ENCODE measurements around the gene RBM4B. TPM values are rescaled to one million over a fixed set of nuclear protein-coding genes. Genes with fewer than 3 reads are reported as not detected.

Gene RBM4B
- total and polyA plus RNA-seq, 4 donors: 7.1 to 13.8 (median 10.6) TPM

DNA sequence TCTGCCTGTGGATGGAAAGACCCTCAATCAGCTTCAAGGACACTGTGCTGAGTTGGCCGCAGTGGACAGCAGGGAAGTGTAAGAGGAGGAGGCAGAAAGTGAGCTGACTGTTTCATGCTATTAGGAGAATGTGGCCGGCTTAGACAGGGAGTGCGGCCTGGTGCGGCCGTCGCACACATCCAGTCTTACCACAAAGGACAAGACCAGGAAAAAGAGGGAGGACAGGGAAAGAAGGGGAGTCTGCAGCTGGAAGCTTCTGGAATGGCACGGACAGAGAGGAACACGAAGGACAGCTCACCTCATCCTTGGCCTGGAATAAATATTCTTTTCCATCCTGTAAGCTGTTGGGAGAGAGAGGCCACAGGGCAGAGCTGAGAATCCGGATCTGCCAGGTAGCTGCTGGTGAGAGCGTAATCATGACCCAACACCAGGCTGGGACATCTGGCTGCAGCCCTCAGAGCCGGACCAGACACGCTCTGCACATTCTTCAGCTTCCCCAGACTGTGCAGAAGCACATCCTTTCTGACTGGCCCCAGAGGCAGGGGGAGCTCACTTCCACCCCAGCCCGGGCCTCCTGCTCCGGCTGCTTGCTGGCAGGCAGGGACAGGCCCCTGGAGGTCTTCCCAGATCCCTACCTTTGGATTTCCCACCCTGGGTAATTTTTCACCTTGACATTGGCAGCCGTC, 8.6 kb upstream of the RBM4B start:
- H3K9ac ChIP-seq (ENCODE audit: low read depth in 1 of 2, low read length in 2 of 2): no peak overlapping the region
- DNase-seq (ENCODE audit: low spot score): no peak
- 93% methylated on average over 15 of the region's 15 CpGs for WGBS
- H3K9me3 ChIP-seq (ENCODE audit: control insufficient read depth in 4 of 4, low read length in 3 of 4): no peaks in the 10 kb centered on the region
- TF ChIP-seq EGR1 (IDR thresholded peaks at IDR 0.05; ENCODE audit: low read depth in 2 of 2): no peak
- TF ChIP-seq, protein P1, sequence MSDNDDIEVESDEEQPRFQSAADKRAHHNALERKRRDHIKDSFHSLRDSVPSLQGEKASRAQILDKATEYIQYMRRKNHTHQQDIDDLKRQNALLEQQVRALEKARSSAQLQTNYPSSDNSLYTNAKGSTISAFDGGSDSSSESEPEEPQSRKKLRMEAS (IDR thresholded peaks at IDR 0.05): no peak
- no peak for TF ChIP-seq NR2F2 (IDR thresholded peaks at IDR 0.05)
- no peak for TF ChIP-seq HNF4G (IDR thresholded peaks at IDR 0.05)
- no peak for TF ChIP-seq JUND (IDR thresholded peaks at IDR 0.05)
- no peak for TF ChIP-seq RXRA (IDR thresholded peaks at IDR 0.05)
- no peak for TF ChIP-seq FOXA1 (IDR thresholded peaks at IDR 0.05)
- no peak overlapping the region for H3K4me3 ChIP-seq (ENCODE audit: low read depth in 1 of 3, low read length in 3 of 3)
- H3K4me1 ChIP-seq (ENCODE audit: control insufficient read depth in 4 of 4, insufficient read depth in 4 of 4, low read length in 3 of 4): no peaks in the 10 kb centered on the region
- H3K27me3 ChIP-seq (ENCODE audit: control insufficient read depth in 4 of 4, insufficient read depth in 4 of 4, low read length in 3 of 4): no peaks in the 10 kb centered on the region
- H3K36me3 ChIP-seq (ENCODE audit: control insufficient read depth in 4 of 4, insufficient read depth in 3 of 4, low read depth in 1 of 4, low read length in 3 of 4): peaks cover 7 to 62% (median 24%) of the 10 kb centered on the region in 4 donors
- no peak overlapping the region for H3K27ac ChIP-seq (ENCODE audit: low read depth in 1 of 2, low read length in 2 of 2)

DNA sequence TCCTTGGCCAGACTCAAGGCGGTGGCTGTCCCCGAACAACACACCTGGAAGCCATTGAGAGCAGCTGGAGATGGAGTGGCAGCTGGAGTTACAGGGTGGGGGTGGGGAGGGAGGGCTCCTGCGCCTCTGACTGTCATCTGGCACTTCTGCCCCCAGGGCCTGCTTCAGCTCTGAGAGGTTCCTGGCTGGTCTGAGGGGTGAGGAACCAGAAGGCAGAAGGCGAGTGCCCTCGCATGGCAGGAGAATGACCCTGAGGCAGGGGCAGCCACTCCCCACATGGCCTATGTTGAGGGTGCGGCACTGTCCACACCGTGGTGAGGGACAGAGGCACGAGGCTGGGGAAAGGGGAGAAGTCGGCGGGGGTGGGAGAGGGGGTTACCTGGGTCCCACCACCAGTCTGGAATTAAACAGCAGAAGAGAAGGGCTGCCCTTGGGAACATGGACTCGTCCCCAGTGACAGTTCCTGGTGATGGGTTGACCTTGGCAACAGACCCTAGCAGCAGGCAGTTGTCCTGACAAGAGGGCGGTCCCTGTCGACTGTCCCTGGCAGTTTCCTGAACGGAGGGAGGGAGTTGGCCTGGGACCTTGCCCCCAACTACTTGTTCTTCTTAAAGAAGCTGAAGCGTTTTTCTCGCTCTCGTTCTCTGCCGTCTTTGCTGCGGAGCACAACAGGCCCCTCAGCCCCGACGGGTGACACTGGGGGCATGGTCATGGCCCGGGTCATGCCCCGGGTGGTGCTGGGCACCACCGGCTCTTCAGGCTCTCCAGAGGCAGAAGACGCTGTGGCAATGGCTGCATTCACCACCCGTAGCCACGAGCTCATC, 7.8 kb upstream of the RBM4B start:
- peaks cover 4 to 58% (median 21%) of the 10 kb centered on the region in 4 donors for H3K36me3 ChIP-seq (ENCODE audit: control insufficient read depth in 4 of 4, insufficient read depth in 3 of 4, low read depth in 1 of 4, low read length in 3 of 4)
- no peak overlapping the region for H3K4me3 ChIP-seq (ENCODE audit: low read depth in 1 of 3, low read length in 3 of 3)
- H3K27ac ChIP-seq (ENCODE audit: low read depth in 1 of 2, low read length in 2 of 2): no peak overlapping the region
- H3K9ac ChIP-seq (ENCODE audit: low read depth in 1 of 2, low read length in 2 of 2): no peak overlapping the region
- no peaks in the 10 kb centered on the region for H3K4me1 ChIP-seq (ENCODE audit: control insufficient read depth in 4 of 4, insufficient read depth in 4 of 4, low read length in 3 of 4)
- H3K9me3 ChIP-seq (ENCODE audit: control insufficient read depth in 4 of 4, low read length in 3 of 4): no peaks in the 10 kb centered on the region
- no peaks in the 10 kb centered on the region for H3K27me3 ChIP-seq (ENCODE audit: control insufficient read depth in 4 of 4, insufficient read depth in 4 of 4, low read length in 3 of 4)
- no peak for DNase-seq (ENCODE audit: low spot score)
- no peak for TF ChIP-seq EGR1 (IDR thresholded peaks at IDR 0.05; ENCODE audit: low read depth in 2 of 2)
- no peak for TF ChIP-seq TAF1 (conservative IDR thresholded peaks at IDR 0.05)
- TF ChIP-seq GABPA (IDR thresholded peaks at IDR 0.05 in 1 of 2, conservative IDR thresholded peaks at IDR 0.05 in 1 of 2): no peak
- TF ChIP-seq, protein P2, sequence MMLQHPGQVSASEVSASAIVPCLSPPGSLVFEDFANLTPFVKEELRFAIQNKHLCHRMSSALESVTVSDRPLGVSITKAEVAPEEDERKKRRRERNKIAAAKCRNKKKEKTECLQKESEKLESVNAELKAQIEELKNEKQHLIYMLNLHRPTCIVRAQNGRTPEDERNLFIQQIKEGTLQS (IDR thresholded peaks at IDR 0.05): no peak
- no peak for TF ChIP-seq YY1 (IDR thresholded peaks at IDR 0.05)
- 90% methylated on average over 27 of the region's 27 CpGs for WGBS

DNA sequence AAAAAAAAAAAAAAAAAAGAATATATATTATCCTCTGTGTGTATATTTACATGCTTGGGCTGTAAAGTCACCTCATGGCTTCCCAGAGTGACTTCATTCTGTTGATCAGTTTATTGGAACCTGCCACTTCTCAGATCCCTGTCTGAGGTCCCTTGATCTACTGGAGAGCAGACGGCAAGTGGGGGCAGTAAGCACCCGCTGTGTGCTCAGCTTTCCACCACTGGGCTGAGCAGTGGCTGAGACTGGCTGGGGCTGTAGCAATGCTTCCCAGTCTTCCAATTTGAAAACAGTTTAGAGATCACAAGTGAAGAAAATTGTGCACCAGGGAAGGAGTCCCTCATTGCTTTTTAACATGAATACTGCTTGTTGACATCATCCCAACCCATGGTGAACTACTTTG, 6.9 kb upstream of the RBM4B start:
- no peak overlapping the region for H3K9ac ChIP-seq (ENCODE audit: low read depth in 1 of 2, low read length in 2 of 2)
- H3K4me1 ChIP-seq (ENCODE audit: control insufficient read depth in 4 of 4, insufficient read depth in 4 of 4, low read length in 3 of 4): no peaks in the 10 kb centered on the region
- H3K27ac ChIP-seq (ENCODE audit: low read depth in 1 of 2, low read length in 2 of 2): no peak overlapping the region
- no peaks in the 10 kb centered on the region for H3K9me3 ChIP-seq (ENCODE audit: control insufficient read depth in 4 of 4, low read length in 3 of 4)
- 94% methylated on average over 2 of the region's 2 CpGs for WGBS
- H3K27me3 ChIP-seq (ENCODE audit: control insufficient read depth in 4 of 4, insufficient read depth in 4 of 4, low read length in 3 of 4): no peaks in the 10 kb centered on the region
- peaks cover 3 to 49% (median 16%) of the 10 kb centered on the region in 4 donors for H3K36me3 ChIP-seq (ENCODE audit: control insufficient read depth in 4 of 4, insufficient read depth in 3 of 4, low read depth in 1 of 4, low read length in 3 of 4)
- no peak overlapping the region for H3K4me3 ChIP-seq (ENCODE audit: low read depth in 1 of 3, low read length in 3 of 3)
- no peak for DNase-seq (ENCODE audit: low spot score)
- no peak for TF ChIP-seq NR2F2 (IDR thresholded peaks at IDR 0.05)
- TF ChIP-seq, protein P1 (IDR thresholded peaks at IDR 0.05): no peak
- no peak for TF ChIP-seq JUND (IDR thresholded peaks at IDR 0.05)
- TF ChIP-seq, protein P3, sequence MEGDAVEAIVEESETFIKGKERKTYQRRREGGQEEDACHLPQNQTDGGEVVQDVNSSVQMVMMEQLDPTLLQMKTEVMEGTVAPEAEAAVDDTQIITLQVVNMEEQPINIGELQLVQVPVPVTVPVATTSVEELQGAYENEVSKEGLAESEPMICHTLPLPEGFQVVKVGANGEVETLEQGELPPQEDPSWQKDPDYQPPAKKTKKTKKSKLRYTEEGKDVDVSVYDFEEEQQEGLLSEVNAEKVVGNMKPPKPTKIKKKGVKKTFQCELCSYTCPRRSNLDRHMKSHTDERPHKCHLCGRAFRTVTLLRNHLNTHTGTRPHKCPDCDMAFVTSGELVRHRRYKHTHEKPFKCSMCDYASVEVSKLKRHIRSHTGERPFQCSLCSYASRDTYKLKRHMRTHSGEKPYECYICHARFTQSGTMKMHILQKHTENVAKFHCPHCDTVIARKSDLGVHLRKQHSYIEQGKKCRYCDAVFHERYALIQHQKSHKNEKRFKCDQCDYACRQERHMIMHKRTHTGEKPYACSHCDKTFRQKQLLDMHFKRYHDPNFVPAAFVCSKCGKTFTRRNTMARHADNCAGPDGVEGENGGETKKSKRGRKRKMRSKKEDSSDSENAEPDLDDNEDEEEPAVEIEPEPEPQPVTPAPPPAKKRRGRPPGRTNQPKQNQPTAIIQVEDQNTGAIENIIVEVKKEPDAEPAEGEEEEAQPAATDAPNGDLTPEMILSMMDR (IDR thresholded peaks at IDR 0.05; ENCODE audit: low read depth, low read length, missing input control): no peak

Data from liver (tissue), 9 donors.